Measurements from ENCODE around the gene OMP. TPM values are rescaled to one million over a fixed set of nuclear protein-coding genes. Genes with fewer than 3 reads are reported as not detected.

Gene OMP
- total RNA-seq, 2 experiments from 2014 or later, result not detected

DNA sequence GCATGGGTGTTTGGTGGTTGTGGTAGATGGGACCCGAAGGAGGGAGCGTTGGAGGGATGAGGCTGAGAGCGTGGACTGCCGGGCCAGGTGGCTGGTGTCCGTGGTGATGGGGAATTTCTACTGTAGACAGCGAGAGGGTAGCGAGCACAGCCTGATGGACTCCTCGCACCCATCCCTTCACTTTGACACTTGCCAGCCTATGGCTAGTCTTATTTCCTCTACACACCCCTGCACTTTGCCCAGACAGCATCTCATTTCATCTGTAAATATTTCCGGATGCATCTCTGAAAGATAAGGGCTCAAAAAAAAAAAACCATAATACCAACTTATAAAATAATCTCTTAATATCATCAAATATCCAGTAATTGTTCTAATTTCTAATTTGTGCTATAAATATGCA, 5.8 kb downstream of the OMP start:
- no peak overlapping the region for H3K27ac Mint-ChIP-seq
- ATAC-seq (ENCODE audit: poor library complexity) (no peak), DNase-seq (no peak)
- H3K27me3 ChIP-seq (ENCODE audit: control insufficient read depth in 1 of 2, insufficient read depth in 2 of 2, low read length in 2 of 2), result no peaks in the 10 kb centered on the region
- TF ChIP-seq, protein P1, sequence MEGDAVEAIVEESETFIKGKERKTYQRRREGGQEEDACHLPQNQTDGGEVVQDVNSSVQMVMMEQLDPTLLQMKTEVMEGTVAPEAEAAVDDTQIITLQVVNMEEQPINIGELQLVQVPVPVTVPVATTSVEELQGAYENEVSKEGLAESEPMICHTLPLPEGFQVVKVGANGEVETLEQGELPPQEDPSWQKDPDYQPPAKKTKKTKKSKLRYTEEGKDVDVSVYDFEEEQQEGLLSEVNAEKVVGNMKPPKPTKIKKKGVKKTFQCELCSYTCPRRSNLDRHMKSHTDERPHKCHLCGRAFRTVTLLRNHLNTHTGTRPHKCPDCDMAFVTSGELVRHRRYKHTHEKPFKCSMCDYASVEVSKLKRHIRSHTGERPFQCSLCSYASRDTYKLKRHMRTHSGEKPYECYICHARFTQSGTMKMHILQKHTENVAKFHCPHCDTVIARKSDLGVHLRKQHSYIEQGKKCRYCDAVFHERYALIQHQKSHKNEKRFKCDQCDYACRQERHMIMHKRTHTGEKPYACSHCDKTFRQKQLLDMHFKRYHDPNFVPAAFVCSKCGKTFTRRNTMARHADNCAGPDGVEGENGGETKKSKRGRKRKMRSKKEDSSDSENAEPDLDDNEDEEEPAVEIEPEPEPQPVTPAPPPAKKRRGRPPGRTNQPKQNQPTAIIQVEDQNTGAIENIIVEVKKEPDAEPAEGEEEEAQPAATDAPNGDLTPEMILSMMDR (IDR thresholded peaks at IDR 0.05), result no peak
- H3K27ac ChIP-seq (ENCODE audit: low read depth in 1 of 2, low read length in 2 of 2), result no peak overlapping the region
- H3K4me1 ChIP-seq (ENCODE audit: insufficient read depth, low read length), result no peaks in the 10 kb centered on the region
- intact Hi-C loops (cut with DNase I, micrococcal nuclease), result no loop called here
- no peak overlapping the region for H3K4me3 Mint-ChIP-seq
- H3K4me1 Mint-ChIP-seq (ENCODE audit: low read depth), result no peaks in the 10 kb centered on the region
- no peaks in the 10 kb centered on the region for H3K27me3 Mint-ChIP-seq
- H3K9me3 Mint-ChIP-seq, result no peaks in the 10 kb centered on the region
- no peaks in the 10 kb centered on the region for H3K36me3 ChIP-seq (ENCODE audit: insufficient read depth, low read length)
- H3K36me3 Mint-ChIP-seq (ENCODE audit: low read depth), result no peaks in the 10 kb centered on the region
- ChIA-PET CTCF (no interaction called here), POLR2A (no interaction called here)
- no peaks in the 10 kb centered on the region for H3K9me3 ChIP-seq (ENCODE audit: control insufficient read depth in 1 of 2, insufficient read depth in 1 of 2, low read length in 2 of 2)
- no peak overlapping the region for H3K4me3 ChIP-seq (ENCODE audit: low read length)

DNA sequence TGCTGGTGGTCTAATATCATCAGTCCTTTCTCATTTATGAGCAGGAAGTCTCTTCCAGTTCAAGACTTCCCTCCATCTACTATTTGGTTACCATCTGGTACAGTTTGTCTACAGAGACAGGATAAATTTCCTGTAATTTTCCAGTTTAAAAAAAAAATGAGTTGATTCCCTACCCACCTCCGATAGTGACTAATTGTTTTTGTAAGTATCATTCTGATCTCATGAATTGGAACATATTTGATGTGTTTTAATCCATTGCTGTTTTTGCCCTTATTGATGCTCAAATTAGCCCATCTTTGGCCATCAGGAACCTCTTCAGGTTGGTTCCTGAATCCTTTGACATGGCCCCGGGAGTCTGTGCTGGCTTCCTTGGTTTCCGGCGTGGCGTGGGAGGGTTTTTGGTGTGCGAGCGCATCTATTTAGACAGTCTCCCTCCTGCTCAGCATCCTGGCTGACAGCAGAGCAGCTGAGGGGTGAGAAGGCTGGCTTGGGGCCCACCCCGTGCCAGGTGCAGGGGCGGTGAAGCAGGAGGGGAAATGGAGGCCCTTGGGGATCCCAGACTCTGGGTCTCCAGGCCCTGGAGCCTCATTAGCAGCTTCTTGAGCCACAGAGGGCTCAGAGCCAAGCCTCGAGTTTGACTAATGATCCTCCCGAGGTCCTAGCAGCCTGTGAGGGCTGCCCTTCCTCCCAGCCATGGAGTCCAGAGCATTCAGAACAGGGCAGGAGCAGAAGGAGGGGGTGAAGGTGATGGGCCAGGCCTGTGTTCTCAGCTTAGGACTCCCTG, 6.8 kb downstream of the OMP start:
- H3K27ac Mint-ChIP-seq, result no peak overlapping the region
- Histone ChIP-seq H3K27me3 (ENCODE audit: control insufficient read depth in 1 of 2, insufficient read depth in 2 of 2, low read length in 2 of 2) (no peaks in the 10 kb centered on the region), H3K4me3 (ENCODE audit: low read length) (no peak overlapping the region), H3K36me3 (ENCODE audit: insufficient read depth, low read length) (no peaks in the 10 kb centered on the region), H3K9me3 (ENCODE audit: control insufficient read depth in 1 of 2, insufficient read depth in 1 of 2, low read length in 2 of 2) (no peaks in the 10 kb centered on the region), H3K4me1 (ENCODE audit: insufficient read depth, low read length) (no peaks in the 10 kb centered on the region), H3K27ac (ENCODE audit: low read depth in 1 of 2, low read length in 2 of 2) (no peak overlapping the region)
- ChIA-PET CTCF (no interaction called here), POLR2A (no interaction called here)
- H3K4me3 Mint-ChIP-seq, result no peak overlapping the region
- H3K36me3 Mint-ChIP-seq (ENCODE audit: low read depth), result no peaks in the 10 kb centered on the region
- no peaks in the 10 kb centered on the region for H3K4me1 Mint-ChIP-seq (ENCODE audit: low read depth)
- intact Hi-C loops (cut with DNase I, micrococcal nuclease), result no loop called here
- TF ChIP-seq, protein P1 (IDR thresholded peaks at IDR 0.05), result no peak
- H3K9me3 Mint-ChIP-seq, result no peaks in the 10 kb centered on the region
- H3K27me3 Mint-ChIP-seq, result no peaks in the 10 kb centered on the region
- DNase-seq (no peak), ATAC-seq (ENCODE audit: poor library complexity) (no peak)

DNA sequence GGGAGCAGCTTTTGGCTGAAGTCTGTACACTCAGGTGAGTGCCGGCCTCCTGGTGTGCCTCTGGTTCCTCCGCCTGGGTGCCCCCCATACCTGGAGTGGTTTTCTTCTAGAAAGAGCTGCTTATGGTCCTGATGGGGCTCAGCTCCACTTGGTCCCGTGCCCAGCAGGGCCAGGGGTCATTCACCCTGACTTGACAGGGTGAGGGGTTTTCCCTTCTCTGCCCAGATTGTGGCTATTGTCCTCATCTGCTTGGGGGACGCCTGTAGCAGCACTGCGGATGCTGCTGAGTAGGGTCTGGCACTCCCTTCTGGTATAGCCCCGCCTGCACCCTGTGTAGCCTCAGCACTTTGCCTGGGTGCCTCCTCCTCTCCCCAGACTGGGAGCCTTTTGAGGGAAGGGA, 8.2 kb downstream of the OMP start:
- Mint-ChIP-seq H3K4me1 (ENCODE audit: low read depth) (no peaks in the 10 kb centered on the region), H3K4me3 (no peak overlapping the region), H3K27me3 (no peaks in the 10 kb centered on the region), H3K9me3 (no peaks in the 10 kb centered on the region), H3K36me3 (ENCODE audit: low read depth) (no peaks in the 10 kb centered on the region), H3K27ac (no peak overlapping the region)
- Histone ChIP-seq H3K4me1 (ENCODE audit: insufficient read depth, low read length) (no peaks in the 10 kb centered on the region), H3K36me3 (ENCODE audit: insufficient read depth, low read length) (no peaks in the 10 kb centered on the region), H3K27ac (ENCODE audit: low read depth in 1 of 2, low read length in 2 of 2) (no peak overlapping the region), H3K9me3 (ENCODE audit: control insufficient read depth in 1 of 2, insufficient read depth in 1 of 2, low read length in 2 of 2) (no peaks in the 10 kb centered on the region), H3K27me3 (ENCODE audit: control insufficient read depth in 1 of 2, insufficient read depth in 2 of 2, low read length in 2 of 2) (no peaks in the 10 kb centered on the region), H3K4me3 (ENCODE audit: low read length) (no peak overlapping the region)
- intact Hi-C loops (cut with DNase I, micrococcal nuclease), result no loop called here
- DNase-seq (no peak), ATAC-seq (ENCODE audit: poor library complexity) (no peak)
- TF ChIP-seq, protein P1 (IDR thresholded peaks at IDR 0.05), result no peak
- CTCF ChIA-PET, result no interaction called here
- POLR2A ChIA-PET, result no interaction called here
